SK-N-SH (cell line): ENCODE data around the gene METTL17. TPM values are rescaled to one million over a fixed set of nuclear protein-coding genes. Genes with fewer than 3 reads are reported as not detected.
"Not testable (repeated sequence)": the region's sequence is repeated elsewhere in the genome, so short reads cannot be mapped to it uniquely, and the experiment has no call there.

Experiments
- CTCF ChIA-PET: fragments of 300-600, 350-600 bp; formaldehyde crosslinking; extraction: SDS; loops from one replicate; lab custom pipeline; 2021; lab: Yijun Ruan, JAX
- POLR2A ChIA-PET: fragments of 350-600 bp; sonication (Branson Sonifier 250); formaldehyde crosslinking; extraction: SDS; loops from one replicate; lab custom pipeline; 2020; ENCODE audit warnings: antibody characterized with exemption, inconsistent platforms; lab: Yijun Ruan, JAX
- DNase-seq: peaks from one replicate; pipeline ENCODE4 v3.0.0; 2012
- H2AFZ ChIP-seq: fragments of 200-600 bp; sonication (generic); 2 replicates; pipeline ENCODE4 v1.8.1; 2016; ENCODE audit warnings: antibody characterized with exemption, mild to moderate bottlenecking, low read depth
- H3F3A ChIP-seq: fragments of 200-600 bp; sonication (generic); replicated peaks from 2 replicates; pipeline ENCODE3; 2016; ENCODE audit warnings: antibody characterized with exemption, mild to moderate bottlenecking; ENCODE audit not compliant: insufficient read depth
- H3K27ac ChIP-seq, 2 experiments: fragments of 200-500 bp in 1 of 2; fragments of 200-600 bp in 1 of 2; sonication (Bioruptor generic) in 1 of 2; sonication (generic), shearing (Covaris generic) in 1 of 2; 2 replicates each; pipeline versions ENCODE4 v1.5.1 to v1.6.1; 2014 to 2016; ENCODE audit warnings: low read depth in 2 of 2, inconsistent platforms in 1 of 2, low read length in 1 of 2, mild to moderate bottlenecking in 1 of 2, mixed read lengths in 1 of 2
- H3K27me3 ChIP-seq: fragments of 200-600 bp; sonication (generic), shearing (Covaris generic); 2 replicates; pipeline ENCODE4 v1.6.1; 2016; ENCODE audit warnings: mixed run types; ENCODE audit not compliant: insufficient read depth
- H3K36me3 ChIP-seq, 2 experiments: fragments of 200-500 bp in 1 of 2; fragments of 200-600 bp in 1 of 2; sonication (Bioruptor generic) in 1 of 2; sonication (generic) in 1 of 2; replicated peaks in 1 of 2; 2 replicates each; pipeline versions ENCODE3 to v1.5.1; 2014 to 2016; ENCODE audit warnings: low read length in 1 of 2, mild to moderate bottlenecking in 1 of 2; ENCODE audit not compliant: insufficient read depth in 2 of 2, control insufficient read depth in 1 of 2
- H3K4me1 ChIP-seq, 2 experiments: fragments of 200-500 bp in 1 of 2; fragments of 200-600 bp in 1 of 2; sonication (Bioruptor generic) in 1 of 2; sonication (generic), shearing (Covaris generic) in 1 of 2; 2 replicates each; pipeline versions ENCODE4 v1.5.1 to v1.6.1; 2014 to 2016; ENCODE audit warnings: low read depth in 1 of 2, low read length in 1 of 2, mixed run types in 1 of 2; ENCODE audit not compliant: insufficient read depth in 2 of 2, control insufficient read depth in 1 of 2
- H3K4me2 ChIP-seq: fragments of 200-600 bp; sonication (generic), shearing (Covaris generic); 2 replicates; pipeline ENCODE4 v1.6.1; 2017; ENCODE audit warnings: mixed run types
- H3K4me3 ChIP-seq, 2 experiments: fragments of 200-500 bp in 1 of 2; fragments of 200-600 bp in 1 of 2; sonication (Bioruptor generic) in 1 of 2; sonication (generic), shearing (Covaris generic) in 1 of 2; 2 replicates each; pipeline versions ENCODE4 v1.5.1 to v1.8.1; 2014 to 2016; ENCODE audit warnings: low read depth in 2 of 2, inconsistent platforms in 1 of 2, low read length in 1 of 2, mild to moderate bottlenecking in 1 of 2, mixed read lengths in 1 of 2, moderate library complexity in 1 of 2
- H3K79me2 ChIP-seq: fragments of 200-600 bp; sonication (generic); 2 replicates; pipeline ENCODE4 v1.8.1; 2017; ENCODE audit warnings: mild to moderate bottlenecking; ENCODE audit not compliant: insufficient read depth
- H3K9ac ChIP-seq: fragments of 200-600 bp; sonication (generic); 2 replicates; pipeline ENCODE4 v1.6.1; 2017; ENCODE audit warnings: mixed run types
- H3K9me2 ChIP-seq: fragments of 200-600 bp; sonication (generic); 2 replicates; pipeline ENCODE4 v1.6.1; 2017; ENCODE audit warnings: mixed run types
- H3K9me3 ChIP-seq: fragments of 200-600 bp; sonication (generic); 2 replicates; pipeline ENCODE4 v1.6.1; 2017; ENCODE audit warnings: mixed run types, mild to moderate bottlenecking, moderate library complexity
- H4K20me1 ChIP-seq: fragments of 200-600 bp; sonication (generic); 2 replicates; pipeline ENCODE4 v1.6.1; 2017; ENCODE audit warnings: mild to moderate bottlenecking, mixed run types; ENCODE audit not compliant: insufficient read depth
- CHD2 ChIP-seq: fragments of 150-350 bp; IDR thresholded peaks from 2 replicates; pipeline ENCODE4 v1.6.1; 2018; ENCODE audit warnings: low read length; ENCODE audit not compliant: partially characterized antibody
- FOSL2 ChIP-seq: IDR thresholded peaks from 2 replicates; pipeline ENCODE4 v1.4.0; 2012; ENCODE audit warnings: low read depth, mild to moderate bottlenecking, moderate library complexity, borderline replicate concordance
- JUND ChIP-seq: IDR thresholded peaks from 2 replicates; pipeline ENCODE4 v1.4.0; 2012
- MXI1 ChIP-seq: IDR thresholded peaks from 2 replicates; pipeline ENCODE4 v1.6.1; 2012; ENCODE audit warnings: mild to moderate bottlenecking, low read depth, low read length, improper control_type of control experiment
- NFIC ChIP-seq: IDR thresholded peaks from 2 replicates; pipeline ENCODE4 v1.4.0; 2012; ENCODE audit warnings: borderline replicate concordance
- TAF1 ChIP-seq: IDR thresholded peaks from 2 replicates; pipeline ENCODE4 v1.6.1; 2012; ENCODE audit warnings: low read depth, mild to moderate bottlenecking, low read length, moderate library complexity, borderline replicate concordance
- TCF12 ChIP-seq: IDR thresholded peaks from 2 replicates; pipeline ENCODE4 v1.4.0; 2012
- WGBS: methylation state at CpG from one replicate; pipeline ENCODE4 v1.1.6; 2017; ENCODE audit warnings: low lambda C conversion rate; 5-methylcytosine and 5-hydroxymethylcytosine counted together
- polyA plus RNA-seq, 3 experiments: library from polyadenylated mRNA; depleted of rRNA; stranded (reverse); fragments of >200 nt; gene quantifications; 2 replicates each; pipeline ENCODE4 v1.2.3, GENCODE V29; 2012
- TF ChIP-seq, protein P1 (sequence below): IDR thresholded peaks from 2 replicates; pipeline ENCODE4 v1.4.0; 2012; ENCODE audit warnings: low read depth
- TF ChIP-seq, protein P2 (sequence below): fragments of 150-350 bp; IDR thresholded peaks from 2 replicates; pipeline ENCODE4 v1.6.1; 2016; ENCODE audit warnings: mild to moderate bottlenecking, low read depth, low read length
- TF ChIP-seq, protein P3 (sequence below): IDR thresholded peaks from 2 replicates; pipeline ENCODE4 v1.4.0; 2012; ENCODE audit warnings: low read depth, borderline replicate concordance
- TF ChIP-seq, protein P4 (sequence below): IDR thresholded peaks from 2 replicates; pipeline ENCODE4; 2012

The METTL17 gene
- polyA plus RNA-seq, 1 of the 3 experiments (the other 2 are of a cell fraction): 104 TPM

DNA sequence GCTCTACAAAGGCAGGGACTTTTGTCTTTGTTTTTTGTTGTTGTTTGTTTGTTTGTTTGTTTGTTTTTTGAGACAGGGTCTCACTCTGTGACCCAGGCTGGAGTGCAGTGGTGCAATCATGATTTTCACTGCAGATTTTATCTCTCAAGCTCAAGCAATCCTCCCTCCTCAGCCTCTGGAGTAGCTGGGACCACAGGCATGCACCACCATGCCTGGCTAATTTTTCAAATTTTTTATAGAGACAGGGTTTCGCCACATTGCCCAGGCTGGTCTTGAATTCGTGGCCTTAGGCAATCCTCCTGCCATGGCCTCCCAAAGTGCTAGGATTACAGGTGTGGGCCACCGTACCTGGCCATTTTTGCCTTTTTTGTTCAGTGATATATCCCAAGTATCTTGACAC lies 51.2 kb downstream of the METTL17 start:
- 66% methylated on average over 3 of the region's 3 CpGs for WGBS
- ChIA-PET POLR2A (interaction anchor here (2.2 kb wide), 1 partner anchor 26 kb away, joined by 9 read pairs; no protein-coding TSS in a partner anchor), CTCF (interaction anchor here (0.8 to 7.0 kb wide), 15 partner anchors 7 to 71 kb away, joined by 3 to 248 read pairs (median 8); partner anchors contain the start of genes NDRG2, SLC39A2 and TPPP2)
- H3K36me3 ChIP-seq, H4K20me1 ChIP-seq, H3K4me2 ChIP-seq, H3F3A ChIP-seq, H2AFZ ChIP-seq, H3K79me2 ChIP-seq, H3K9me2 ChIP-seq, H3K9ac ChIP-seq, H3K9me3 ChIP-seq, H3K4me3 ChIP-seq, DNase-seq, H3K27me3 ChIP-seq, H3K27ac ChIP-seq: not testable (repeated sequence)
- H3K4me1 ChIP-seq: peaks cover 13 to 20% of the 10 kb centered on the region in 2 experiments; a peak in 3 of 4 replicates

DNA sequence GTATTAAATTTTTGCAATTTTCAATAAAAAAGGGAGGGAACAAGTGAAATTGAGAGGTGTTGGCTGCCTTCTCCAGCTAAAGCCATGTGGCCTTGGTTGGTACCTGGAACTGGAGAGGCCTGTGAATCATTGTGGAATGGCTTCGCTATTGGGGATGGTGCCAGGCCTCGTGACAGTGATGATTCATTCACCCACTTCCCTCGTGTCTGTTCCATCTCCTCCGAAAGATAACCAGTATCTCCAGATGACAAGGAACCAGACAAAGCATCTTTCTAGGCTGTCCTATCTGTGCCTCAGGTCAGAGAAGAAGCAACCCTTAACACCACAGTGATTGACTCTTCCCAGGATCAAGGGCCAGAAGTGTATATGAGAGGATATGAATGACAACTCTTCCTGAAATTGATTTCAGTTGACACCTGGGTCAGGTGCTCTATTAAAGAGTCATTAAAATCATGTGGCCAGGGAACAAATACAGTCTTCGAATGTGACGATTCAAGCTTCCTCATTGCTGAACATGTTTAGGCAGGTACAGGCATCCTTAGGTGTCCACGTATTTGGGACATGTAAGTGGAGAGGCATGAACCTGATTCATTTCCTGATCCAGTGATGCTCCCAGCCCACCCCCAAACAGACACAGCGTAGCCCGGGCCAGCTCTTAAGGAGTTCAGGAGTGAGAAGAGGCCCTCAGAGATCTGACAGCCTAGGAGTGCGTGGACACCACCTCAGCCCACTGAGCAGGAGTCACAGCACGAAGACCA lies 52.1 kb downstream of the METTL17 start, which contains the start of gene RNASE7:
TSS of gene RNASE7 (plus strand) at position 687 of the 758 bp plus-strand sequence. CDS start 631 bp downstream, outside the sequence.
- H3K27me3 ChIP-seq: no peaks in the 10 kb centered on the region
- peak; percentile 57; the same call in 1 of the 2 replicates for TF ChIP-seq TCF12
- TF ChIP-seq, protein P1, sequence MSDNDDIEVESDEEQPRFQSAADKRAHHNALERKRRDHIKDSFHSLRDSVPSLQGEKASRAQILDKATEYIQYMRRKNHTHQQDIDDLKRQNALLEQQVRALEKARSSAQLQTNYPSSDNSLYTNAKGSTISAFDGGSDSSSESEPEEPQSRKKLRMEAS: peak; percentile 83
- TF ChIP-seq, protein P2, sequence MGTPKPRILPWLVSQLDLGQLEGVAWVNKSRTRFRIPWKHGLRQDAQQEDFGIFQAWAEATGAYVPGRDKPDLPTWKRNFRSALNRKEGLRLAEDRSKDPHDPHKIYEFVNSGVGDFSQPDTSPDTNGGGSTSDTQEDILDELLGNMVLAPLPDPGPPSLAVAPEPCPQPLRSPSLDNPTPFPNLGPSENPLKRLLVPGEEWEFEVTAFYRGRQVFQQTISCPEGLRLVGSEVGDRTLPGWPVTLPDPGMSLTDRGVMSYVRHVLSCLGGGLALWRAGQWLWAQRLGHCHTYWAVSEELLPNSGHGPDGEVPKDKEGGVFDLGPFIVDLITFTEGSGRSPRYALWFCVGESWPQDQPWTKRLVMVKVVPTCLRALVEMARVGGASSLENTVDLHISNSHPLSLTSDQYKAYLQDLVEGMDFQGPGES: no peak
- no peak for TF ChIP-seq CHD2
- TF ChIP-seq, protein P3, sequence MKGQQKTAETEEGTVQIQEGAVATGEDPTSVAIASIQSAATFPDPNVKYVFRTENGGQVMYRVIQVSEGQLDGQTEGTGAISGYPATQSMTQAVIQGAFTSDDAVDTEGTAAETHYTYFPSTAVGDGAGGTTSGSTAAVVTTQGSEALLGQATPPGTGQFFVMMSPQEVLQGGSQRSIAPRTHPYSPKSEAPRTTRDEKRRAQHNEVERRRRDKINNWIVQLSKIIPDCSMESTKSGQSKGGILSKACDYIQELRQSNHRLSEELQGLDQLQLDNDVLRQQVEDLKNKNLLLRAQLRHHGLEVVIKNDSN: peak; percentile 40; the same call in 1 of the 2 replicates
- no peak for TF ChIP-seq MXI1
- TF ChIP-seq NFIC: peak; percentile 57; the same call in 1 of the 2 replicates
- TF ChIP-seq, protein P4, sequence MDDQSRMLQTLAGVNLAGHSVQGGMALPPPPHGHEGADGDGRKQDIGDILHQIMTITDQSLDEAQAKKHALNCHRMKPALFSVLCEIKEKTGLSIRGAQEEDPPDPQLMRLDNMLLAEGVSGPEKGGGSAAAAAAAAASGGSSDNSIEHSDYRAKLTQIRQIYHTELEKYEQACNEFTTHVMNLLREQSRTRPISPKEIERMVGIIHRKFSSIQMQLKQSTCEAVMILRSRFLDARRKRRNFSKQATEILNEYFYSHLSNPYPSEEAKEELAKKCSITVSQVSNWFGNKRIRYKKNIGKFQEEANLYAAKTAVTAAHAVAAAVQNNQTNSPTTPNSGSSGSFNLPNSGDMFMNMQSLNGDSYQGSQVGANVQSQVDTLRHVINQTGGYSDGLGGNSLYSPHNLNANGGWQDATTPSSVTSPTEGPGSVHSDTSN: peak; percentile 50
- TF ChIP-seq FOSL2: peak; percentile 68; the same call in 1 of the 2 replicates
- peak; percentile 71 for TF ChIP-seq JUND
- TF ChIP-seq TAF1: no peak
- peaks cover 13 to 20% of the 10 kb centered on the region in 2 experiments; a peak in 3 of 4 replicates for H3K4me1 ChIP-seq
- no peaks in the 10 kb centered on the region for H3K9me2 ChIP-seq
- no peak within 1 kb of the TSS for H3K9ac ChIP-seq
- no peak within 1 kb of the TSS for H3K4me2 ChIP-seq
- no peaks in the 10 kb centered on the region for H3K9me3 ChIP-seq
- H3K36me3 ChIP-seq: no peaks in the 10 kb centered on the region
- H3K4me3 ChIP-seq: no peak within 1 kb of the TSS
- ChIA-PET POLR2A (interaction anchor here (2.2 kb wide), 1 partner anchor 27 kb away, joined by 9 read pairs; no protein-coding TSS in a partner anchor), CTCF (interaction anchor here (3.2 to 7.0 kb wide), 3 partner anchors 24 to 62 kb away, joined by 22 to 248 read pairs (median 25); partner anchors contain the start of gene NDRG2)
- no peaks in the 10 kb centered on the region for H4K20me1 ChIP-seq
- H3K79me2 ChIP-seq: no peaks in the 10 kb centered on the region
- no peak within 1 kb of the TSS for H3K27ac ChIP-seq
- 57% methylated on average over 10 of the region's 11 CpGs for WGBS
- no peak for DNase-seq
- no peak within 1 kb of the TSS for H2AFZ ChIP-seq
- no peaks in the 10 kb centered on the region for H3F3A ChIP-seq
